ENCODE data around the gene TEX11.
A peak's percentile ranks its signal among the peaks of the same experiment; 100 is the strongest.

The TEX11 gene

GRCh38 chrX:70498129-70498528 lies 410.4 kb downstream of the TEX11 start:
- DNase-seq (ENCODE audit: low read depth, low spot score): no peak

DNA sequence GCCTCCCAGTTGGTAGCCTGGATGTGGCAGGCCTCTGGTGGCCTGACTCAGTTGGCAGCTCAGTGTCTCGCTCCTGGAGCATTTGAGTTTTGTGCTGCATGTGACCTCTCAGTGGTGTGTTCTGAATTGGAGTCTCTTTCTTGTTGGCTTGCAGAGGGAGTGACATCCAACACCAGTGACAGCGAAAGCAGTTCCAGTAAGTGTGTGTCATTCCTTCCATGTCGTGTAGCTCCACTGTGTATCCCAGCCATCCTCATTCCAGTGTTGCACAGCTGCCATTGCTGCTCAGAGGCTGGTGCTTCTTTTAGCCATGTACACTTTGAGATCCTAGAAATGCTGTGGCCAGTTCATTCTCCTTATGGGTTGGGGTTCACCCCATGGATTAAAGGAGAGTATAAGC lies 411.5 kb downstream of the TEX11 start:
- DNase-seq (ENCODE audit: low read depth, low spot score): no peak

DNA sequence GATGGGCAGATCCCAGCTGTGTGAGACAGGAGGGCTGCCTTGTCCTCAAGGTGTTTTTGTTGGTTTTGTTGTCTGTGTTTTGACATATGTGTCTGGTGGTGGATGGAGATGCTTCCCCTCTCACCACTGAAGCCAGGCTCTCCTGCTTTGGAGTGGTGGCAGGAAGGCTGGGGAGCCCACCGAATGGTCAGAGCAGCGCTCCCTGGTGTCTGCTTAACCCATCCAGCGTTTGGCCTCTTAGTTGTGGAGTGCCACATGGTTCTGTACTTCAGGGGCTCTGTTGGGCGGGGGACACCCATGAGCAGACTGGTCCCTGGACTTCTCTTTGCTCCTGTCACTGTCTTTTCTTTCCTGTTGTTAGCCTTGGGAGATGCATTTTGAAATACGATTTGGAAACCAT lies 412.0 kb downstream of the TEX11 start:
- no peak for DNase-seq (ENCODE audit: low read depth, low spot score)

GRCh38 chrX:70494441-70494840 lies 414.1 kb downstream of the TEX11 start:
- no peak for DNase-seq (ENCODE audit: low read depth, low spot score)

DNA sequence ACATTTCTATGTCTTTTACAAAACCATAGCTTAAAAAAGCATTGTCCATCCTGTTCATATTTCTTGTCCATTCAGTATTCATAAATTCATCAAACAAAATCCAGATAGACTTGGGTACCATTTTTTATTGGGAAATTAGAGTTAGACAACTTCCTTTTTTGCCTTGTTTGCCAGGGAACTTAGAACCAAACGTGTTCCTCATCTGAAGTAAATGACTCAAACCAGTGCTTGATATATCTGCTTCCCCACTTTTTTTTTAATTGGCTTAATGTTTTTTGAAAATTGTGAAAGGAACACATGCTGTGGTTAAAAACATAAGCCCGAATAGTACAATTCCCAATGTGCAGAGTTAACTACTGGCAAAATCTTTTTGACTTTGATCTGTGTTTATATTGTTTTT lies 419.7 kb downstream of the TEX11 start:
- no peak for DNase-seq (ENCODE audit: low read depth, low spot score)

GRCh38 chrX:70485466-70485865 lies 423.0 kb downstream of the TEX11 start:
- no peak for DNase-seq (ENCODE audit: low read depth, low spot score)

DNA sequence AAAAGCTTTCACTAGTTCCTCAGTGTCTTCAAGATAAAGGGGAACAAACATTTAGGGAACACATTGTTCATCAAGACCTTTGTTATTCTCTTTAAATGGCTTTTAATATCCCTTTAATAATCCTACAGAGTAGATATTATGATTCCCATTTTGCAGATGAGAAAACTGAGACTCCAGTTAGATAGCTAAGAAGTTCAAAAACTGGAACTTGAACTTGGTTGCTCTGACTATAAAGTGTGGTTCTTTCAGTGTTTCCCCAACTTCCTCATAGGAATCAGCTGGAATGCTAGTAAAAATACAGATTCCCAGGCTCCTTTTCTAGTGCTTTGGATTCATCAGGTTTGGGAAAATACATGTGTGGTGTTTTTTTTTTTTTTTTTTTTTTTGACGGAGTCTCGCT lies 426.2 kb downstream of the TEX11 start:
- no peak for DNase-seq (ENCODE audit: low read depth, low spot score)

DNA sequence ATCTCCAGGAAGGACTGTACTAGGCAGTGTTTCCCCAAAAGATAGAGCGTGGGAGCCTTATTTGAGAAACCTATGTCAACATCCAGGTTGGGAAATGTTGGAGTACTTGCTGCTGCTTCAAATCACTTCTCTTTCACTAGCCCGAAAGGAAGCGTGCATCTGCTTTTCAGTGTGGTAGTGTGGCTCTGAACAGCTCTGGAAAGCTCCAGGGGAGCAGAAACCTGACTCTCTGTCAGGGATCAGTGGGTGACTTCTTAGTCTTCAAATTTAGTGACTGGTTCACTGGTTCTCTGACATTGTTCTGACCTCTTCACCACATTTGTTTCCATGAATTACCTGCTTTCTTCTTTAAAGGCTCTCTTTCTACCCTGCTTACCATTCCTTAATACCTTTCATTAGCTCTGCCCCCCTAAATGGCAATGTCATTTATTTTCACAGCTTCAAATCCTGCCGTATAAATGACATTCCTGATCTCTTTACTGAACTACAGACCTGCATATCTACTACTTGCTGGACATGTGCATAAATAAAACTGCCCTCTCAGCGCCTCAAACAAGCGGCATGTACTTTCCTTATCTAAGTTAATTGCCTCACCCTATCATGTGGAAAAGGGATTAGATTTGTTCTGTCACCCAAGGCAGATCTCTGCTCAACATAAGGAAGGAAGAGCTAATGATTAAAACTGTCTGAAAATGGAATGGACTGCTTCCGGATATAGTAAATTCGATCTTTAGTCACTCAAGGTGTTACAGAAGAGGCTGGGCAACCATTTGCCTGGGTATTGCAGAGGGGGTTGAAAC lies 426.8 kb downstream of the TEX11 start:
- DNase-seq (ENCODE audit: low read depth, low spot score): no peak

DNA sequence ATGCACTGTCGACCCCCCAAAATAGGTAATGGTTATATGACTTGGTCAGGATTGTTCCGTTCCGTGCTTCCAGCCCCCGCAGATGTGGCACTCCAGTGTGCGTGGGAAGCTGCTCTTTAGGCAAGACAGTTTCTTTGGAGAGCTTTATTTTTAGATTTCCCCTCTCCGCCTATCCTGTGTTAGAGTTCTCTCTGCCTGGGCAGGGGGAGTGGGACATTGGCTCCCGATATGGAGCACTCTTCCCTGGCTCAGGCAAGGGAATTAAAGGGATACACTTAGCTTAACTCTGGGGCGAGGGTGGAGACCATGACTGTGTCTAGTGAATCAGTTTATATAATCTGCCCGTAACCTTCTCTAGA lies 427.9 kb downstream of the TEX11 start:
- DNase-seq (ENCODE audit: low read depth, low spot score): no peak

DNA sequence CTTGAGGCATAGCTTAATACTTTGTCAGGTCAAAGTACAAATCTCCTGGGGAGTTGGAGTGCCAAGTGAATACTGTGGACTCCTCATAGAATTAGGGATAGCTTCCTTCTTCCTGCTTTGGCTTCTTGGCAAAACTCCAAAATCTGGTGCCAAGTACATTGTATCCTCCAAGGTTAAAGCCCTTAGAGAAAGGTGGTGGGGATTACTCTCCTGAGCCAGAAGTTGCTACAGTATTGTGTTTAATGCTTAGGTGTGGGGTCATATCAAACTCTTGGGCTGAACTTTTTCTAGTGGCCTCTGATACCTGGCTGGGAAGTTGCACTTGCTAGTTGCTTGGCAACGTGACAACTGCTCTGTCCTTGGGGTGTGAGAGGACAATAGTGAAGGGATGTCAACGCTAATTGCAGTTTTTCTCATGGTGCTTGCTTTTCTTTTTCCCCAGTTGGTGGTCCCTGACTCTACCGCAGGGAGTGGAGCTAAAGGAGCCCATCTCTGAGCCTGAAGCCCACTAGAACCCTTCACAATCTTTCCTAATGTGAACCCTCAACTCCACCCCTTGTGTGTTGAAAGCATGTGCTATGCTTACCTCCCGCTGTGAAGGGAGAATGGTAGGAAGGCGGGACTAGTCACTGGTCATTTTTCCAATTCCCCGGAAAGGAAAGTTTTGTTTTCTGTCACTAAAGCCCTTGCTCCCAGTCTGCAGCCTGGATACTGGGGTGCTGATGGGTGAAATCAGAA lies 428.4 kb downstream of the TEX11 start:
- peak; percentile 39 for DNase-seq (ENCODE audit: low read depth, low spot score)

- no peak for DNase-seq (ENCODE audit: low read depth, low spot score)
These were observed 429.1 kb downstream of the TEX11 start for GRCh38 chrX:70479247-70479921.
